Epidermal melanocyte (primary cell): ENCODE results near the gene MYOT.
"Not testable (repeated sequence)": the region's sequence is repeated elsewhere in the genome, so short reads cannot be mapped to it uniquely, and the experiment has no call there.

Experiments used
- DNase-seq: peaks from one replicate; pipeline ENCODE4 v3.0.0; 2011; ENCODE audit warnings: low spot score; ENCODE audit not compliant: insufficient read length

MYOT gene

GRCh38 chr5:137856201-137856600 is 11.5 kb upstream of the MYOT start:
- no peak for DNase-seq

- DNase-seq, result no peak
Measured at GRCh38 chr5:137856916-137857862, 10.5 kb upstream of the MYOT start.

- DNase-seq, result no peak
Measured at GRCh38 chr5:137858223-137858916, 9.3 kb upstream of the MYOT start.

- DNase-seq, result no peak
Measured at GRCh38 chr5:137858954-137859353, 8.7 kb upstream of the MYOT start.

GRCh38 chr5:137862251-137862650 is 5.4 kb upstream of the MYOT start:
- no peak for DNase-seq

- not testable (repeated sequence) for DNase-seq
Measured at GRCh38 chr5:137863653-137864052, 4.0 kb upstream of the MYOT start.

- no peak for DNase-seq
Measured at GRCh38 chr5:137866541-137867388, 895 bp upstream of the MYOT start.

- DNase-seq, result no peak
Measured at GRCh38 chr5:137870647-137871339, 3.1 kb downstream of the MYOT start.

GRCh38 chr5:137871571-137871970 is 3.9 kb downstream of the MYOT start:
- no peak for DNase-seq

GRCh38 chr5:137872466-137872865 is 4.8 kb downstream of the MYOT start:
- no peak for DNase-seq

GRCh38 chr5:137876101-137876500 is 8.4 kb downstream of the MYOT start:
- no peak for DNase-seq

- no peak for DNase-seq
Measured at GRCh38 chr5:137880313-137880712, 12.7 kb downstream of the MYOT start.

GRCh38 chr5:137887831-137888230 is 20.2 kb downstream of the MYOT start:
- DNase-seq, result no peak

- no peak for DNase-seq
Measured at GRCh38 chr5:137888466-137888862, 20.8 kb downstream of the MYOT start.

- DNase-seq, result no peak
Measured at GRCh38 chr5:137888863-137889759, 21.5 kb downstream of the MYOT start, which contains the start of gene PKD2L2. Gene PKD2L2 (plus strand): TSS chr5:137889457. CDS start chr5:137889492, 35 bp downstream.

- no peak for DNase-seq
Measured at GRCh38 chr5:137890845-137891244, 23.2 kb downstream of the MYOT start.

- no peak for DNase-seq
Measured at GRCh38 chr5:137891849-137892248, 24.2 kb downstream of the MYOT start.

GRCh38 chr5:137894586-137894985 is 26.9 kb downstream of the MYOT start:
- no peak for DNase-seq

- DNase-seq, result no peak
Measured at GRCh38 chr5:137896560-137896959, 28.9 kb downstream of the MYOT start.

- no peak for DNase-seq
Measured at GRCh38 chr5:137899493-137899892, 31.8 kb downstream of the MYOT start.
